IPS-15b (cell line): Measurements from ENCODE around the gene STX16.

ENCODE experiments used
- H3K27me3 ChIP-seq: one replicate; pipeline ENCODE4 v1.6.1; 2013; ENCODE audit warnings: low read length; ENCODE audit not compliant: control insufficient read depth, insufficient read depth
- H3K36me3 ChIP-seq: one replicate; pipeline ENCODE4 v1.6.1; 2013; ENCODE audit warnings: low read length; ENCODE audit not compliant: control insufficient read depth, insufficient read depth
- H3K4me1 ChIP-seq: one replicate; pipeline ENCODE4 v1.6.1; 2013; ENCODE audit warnings: mild to moderate bottlenecking, low read length; ENCODE audit not compliant: control insufficient read depth, insufficient read depth
- H3K4me3 ChIP-seq: one replicate; pipeline ENCODE4 v1.5.1; 2013; ENCODE audit warnings: low read depth, low read length
- H3K9ac ChIP-seq: one replicate; pipeline ENCODE4 v1.6.1; 2013; ENCODE audit warnings: low read depth, mild to moderate bottlenecking, low read length
- H3K9me3 ChIP-seq: one replicate; pipeline ENCODE4 v1.6.1; 2013; ENCODE audit warnings: mild to moderate bottlenecking, low read length; ENCODE audit not compliant: control insufficient read depth, insufficient read depth

STX16 gene

DNA sequence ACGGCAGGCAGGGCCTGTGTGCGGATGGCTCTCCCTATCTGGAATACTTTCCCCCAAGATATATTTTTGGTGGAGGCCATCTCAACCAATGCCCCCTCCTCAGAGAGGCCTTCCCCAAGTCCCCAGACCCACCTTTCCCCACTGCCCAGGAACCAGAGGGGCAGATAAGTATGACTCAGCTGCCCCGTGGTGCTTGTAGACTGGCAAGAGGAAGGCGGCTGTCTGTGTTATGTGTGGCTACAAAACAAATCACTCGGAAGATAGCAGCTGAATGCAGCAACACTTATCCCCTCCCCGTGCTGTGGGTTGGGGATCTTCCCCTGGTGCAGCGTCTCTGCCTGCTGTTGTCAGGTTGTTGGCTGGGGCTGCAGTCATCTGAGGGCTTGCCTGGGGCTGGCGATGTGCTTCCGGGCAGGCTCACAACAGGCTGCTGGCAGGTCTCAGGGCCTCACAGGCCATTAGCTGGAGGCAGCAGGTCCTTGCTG, 48.6 kb downstream of the STX16 start:
- H3K9ac ChIP-seq: no peak overlapping the region
- peaks cover 67% of the 10 kb centered on the region for H3K36me3 ChIP-seq
- H3K27me3 ChIP-seq: no peaks in the 10 kb centered on the region
- no peaks in the 10 kb centered on the region for H3K9me3 ChIP-seq
- H3K4me3 ChIP-seq: no peak overlapping the region
- no peaks in the 10 kb centered on the region for H3K4me1 ChIP-seq

DNA sequence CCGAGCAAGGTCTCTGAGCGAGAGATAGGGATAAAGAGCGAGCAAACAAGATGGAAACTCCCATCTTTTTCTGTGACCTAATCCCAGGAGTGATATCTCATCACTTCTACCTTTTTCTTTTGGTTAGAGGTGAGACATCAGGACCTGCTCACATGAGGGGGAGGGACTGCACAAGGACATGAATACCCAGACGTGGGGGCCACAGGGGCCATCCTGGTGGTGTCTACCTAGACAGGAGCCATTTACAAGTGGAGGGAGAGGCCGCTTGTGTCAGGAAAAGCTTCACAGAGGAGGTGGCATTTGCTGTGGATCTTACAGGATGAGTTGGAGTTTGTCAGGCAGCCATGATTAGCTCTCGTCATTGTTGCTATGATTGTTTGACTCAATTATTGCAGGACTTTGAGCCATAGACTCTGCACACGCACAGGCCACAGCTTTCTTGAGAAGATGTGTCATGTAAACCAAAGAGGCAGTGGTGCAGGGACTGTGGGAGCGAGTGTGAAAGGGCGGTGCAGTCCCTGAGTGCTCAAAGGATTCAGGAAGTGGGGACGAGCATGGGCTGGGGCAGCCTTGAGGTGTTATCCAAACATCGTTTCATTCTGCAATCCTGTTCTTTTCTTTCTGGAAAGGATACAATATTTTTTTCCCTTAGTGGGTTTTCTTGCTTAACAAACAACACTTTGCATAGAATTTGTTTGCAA, 49.2 kb downstream of the STX16 start:
- no peaks in the 10 kb centered on the region for H3K4me1 ChIP-seq
- H3K4me3 ChIP-seq: no peak overlapping the region
- no peaks in the 10 kb centered on the region for H3K27me3 ChIP-seq
- H3K9ac ChIP-seq: no peak overlapping the region
- H3K36me3 ChIP-seq: peaks cover 63% of the 10 kb centered on the region
- no peaks in the 10 kb centered on the region for H3K9me3 ChIP-seq

DNA sequence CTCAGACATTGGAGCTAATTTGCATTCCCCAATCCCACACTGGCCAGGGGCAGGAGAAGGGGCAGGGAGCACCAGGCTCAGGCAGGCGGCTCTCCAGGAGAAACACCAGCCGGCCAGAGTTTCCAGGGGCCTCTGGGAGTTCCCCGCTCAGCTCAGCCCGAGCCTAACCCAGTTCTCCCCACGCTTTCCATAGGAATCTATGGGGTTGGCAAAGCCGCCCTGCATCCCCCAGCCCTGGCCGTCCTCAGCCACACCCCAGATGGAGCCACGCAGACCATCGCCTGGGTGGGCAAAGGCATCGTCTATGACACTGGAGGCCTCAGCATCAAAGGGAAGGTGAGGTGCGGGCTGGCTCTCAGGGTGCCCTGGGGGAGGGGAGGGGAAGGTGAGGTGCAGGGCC, 49.7 kb downstream of the STX16 start:
- no peak overlapping the region for H3K9ac ChIP-seq

DNA sequence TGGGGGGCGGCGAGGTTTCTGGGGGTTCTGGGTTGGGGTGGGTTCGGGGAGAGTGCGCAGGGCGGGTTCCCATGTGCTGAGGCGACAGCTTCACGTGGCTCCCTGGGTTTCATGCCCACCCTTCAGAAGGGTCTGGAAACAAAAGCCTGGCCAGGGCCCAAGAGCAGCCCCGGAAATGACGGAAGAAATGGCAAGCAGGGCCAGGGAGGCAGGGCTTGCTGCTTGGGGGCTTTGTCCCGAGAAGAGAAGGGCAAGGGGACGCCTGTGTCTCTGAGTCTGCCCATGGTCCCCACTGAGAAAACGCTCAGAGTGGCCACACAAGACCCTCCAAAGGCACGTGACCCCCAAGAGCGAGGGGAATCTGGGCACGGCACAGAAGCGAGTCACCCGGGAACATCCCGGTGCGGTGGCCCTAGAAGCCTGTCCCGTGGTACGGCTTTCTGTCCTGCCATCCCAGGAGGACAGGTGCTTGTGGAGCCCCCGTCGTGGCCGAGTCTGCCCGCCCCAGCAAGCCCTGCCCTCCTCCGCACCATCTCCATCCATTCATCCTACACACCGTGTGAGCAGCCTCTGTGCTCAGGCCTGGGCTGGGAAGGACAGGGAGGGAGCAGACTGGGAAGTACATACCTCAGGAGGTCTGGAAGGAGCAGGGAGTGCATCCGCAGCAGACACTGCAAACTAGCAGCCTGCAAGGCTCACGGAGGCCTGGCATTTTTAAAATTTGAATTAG, 50.5 kb downstream of the STX16 start:
- Histone ChIP-seq H3K36me3 (peaks cover 61% of the 10 kb centered on the region), H3K27me3 (no peaks in the 10 kb centered on the region)

More for the DNA sequence above, 49.7 kb downstream of the STX16 start:
- Histone ChIP-seq H3K9me3 (no peaks in the 10 kb centered on the region), H3K27me3 (no peaks in the 10 kb centered on the region), H3K4me1 (no peaks in the 10 kb centered on the region), H3K4me3 (no peak overlapping the region), H3K36me3 (peaks cover 63% of the 10 kb centered on the region)

DNA sequence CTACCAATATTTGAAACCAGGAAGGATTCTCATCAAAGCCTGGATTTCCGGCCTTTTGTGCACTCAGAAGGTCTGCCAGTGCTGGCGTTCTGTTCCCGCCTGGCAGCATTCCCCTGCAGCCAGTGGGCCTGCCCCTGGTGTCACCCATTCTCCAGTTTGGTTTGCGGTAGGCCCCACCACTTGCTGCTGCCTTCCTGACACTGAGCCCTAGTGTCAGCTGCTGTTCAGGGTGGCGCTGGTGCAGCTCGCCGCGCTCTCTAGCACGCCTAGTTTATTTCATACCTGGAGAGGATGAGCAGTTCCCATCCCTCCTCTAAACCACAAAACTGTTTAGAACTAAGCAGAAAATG, 51.1 kb downstream of the STX16 start:
- Histone ChIP-seq H3K27me3 (no peaks in the 10 kb centered on the region), H3K4me3 (no peak overlapping the region), H3K4me1 (no peaks in the 10 kb centered on the region), H3K9me3 (no peaks in the 10 kb centered on the region), H3K36me3 (peaks cover 56% of the 10 kb centered on the region), H3K9ac (no peak overlapping the region)

More for the DNA sequence above, 50.5 kb downstream of the STX16 start:
- Histone ChIP-seq H3K9me3 (no peaks in the 10 kb centered on the region), H3K4me1 (no peaks in the 10 kb centered on the region), H3K4me3 (no peak overlapping the region), H3K9ac (no peak overlapping the region)

DNA sequence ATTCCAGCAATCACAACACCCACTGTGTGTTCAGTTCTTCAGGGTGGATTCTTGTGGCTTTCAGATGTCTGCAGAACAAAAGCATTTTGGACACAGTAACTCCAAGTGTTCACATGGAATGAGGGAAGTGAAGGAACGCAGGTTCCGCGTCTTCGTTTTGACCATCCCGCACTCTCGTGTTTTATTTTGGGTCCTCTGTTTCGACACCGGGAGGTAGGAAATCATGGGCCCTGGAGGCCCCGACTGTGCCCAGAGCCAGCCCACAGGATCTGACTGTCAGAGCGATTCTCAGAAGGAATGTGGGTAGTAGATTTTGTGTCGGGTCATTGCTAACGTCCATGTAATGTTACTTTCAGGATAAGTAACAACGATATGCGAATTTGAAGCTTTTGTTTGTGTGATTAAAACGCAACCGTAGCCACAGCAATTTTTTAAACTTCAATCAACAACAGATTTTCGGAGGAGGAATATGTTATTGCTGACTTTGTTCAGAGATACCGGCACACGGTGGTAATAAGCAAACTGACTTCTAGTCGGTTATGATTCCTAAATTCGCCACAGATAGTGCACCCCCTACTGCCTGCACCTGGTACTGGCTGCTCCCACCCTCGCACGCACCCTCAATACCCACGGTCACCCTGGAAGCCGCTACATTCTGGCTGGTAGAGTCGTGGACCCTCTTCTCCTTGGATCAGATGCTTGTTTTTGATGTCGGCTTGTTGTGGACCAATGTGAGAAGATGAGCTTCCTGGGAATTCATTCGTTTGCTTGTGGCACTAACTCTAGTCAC, 52.0 kb downstream of the STX16 start:
- no peaks in the 10 kb centered on the region for H3K9me3 ChIP-seq
- peaks cover 49% of the 10 kb centered on the region for H3K36me3 ChIP-seq
- no peaks in the 10 kb centered on the region for H3K4me1 ChIP-seq
- H3K4me3 ChIP-seq: no peak overlapping the region
- H3K27me3 ChIP-seq: no peaks in the 10 kb centered on the region
- H3K9ac ChIP-seq: no peak overlapping the region

DNA sequence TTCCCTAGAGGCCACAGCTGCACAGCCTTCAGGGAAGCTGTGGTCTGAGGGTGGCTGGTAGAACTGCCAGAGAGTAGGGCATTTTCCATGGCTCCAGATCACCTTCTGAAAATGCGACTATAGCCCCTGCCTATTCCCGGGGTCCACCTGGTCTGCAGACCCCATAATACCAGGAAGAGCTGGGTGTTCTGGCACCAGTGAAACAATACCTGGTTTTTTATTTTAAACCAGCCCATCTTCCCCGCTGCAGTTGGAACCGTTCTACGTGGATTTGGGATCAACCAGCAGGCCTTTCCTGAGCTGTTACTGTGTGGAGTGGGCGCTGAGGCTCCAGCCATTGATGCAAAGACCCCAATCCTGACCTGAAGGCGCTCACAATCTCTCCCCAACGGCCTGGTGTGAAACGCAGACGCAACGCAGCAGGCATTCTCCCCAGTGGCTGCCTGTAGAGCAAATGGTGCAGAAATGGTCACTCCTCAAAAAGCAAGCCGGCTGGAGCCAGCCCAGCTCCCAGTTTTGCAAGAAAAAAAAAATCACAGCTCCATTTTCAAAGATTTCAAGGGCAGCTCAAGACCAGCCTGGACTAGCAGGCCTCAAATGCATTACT, 52.8 kb downstream of the STX16 start:
- H3K36me3 ChIP-seq: peaks cover 45% of the 10 kb centered on the region

DNA sequence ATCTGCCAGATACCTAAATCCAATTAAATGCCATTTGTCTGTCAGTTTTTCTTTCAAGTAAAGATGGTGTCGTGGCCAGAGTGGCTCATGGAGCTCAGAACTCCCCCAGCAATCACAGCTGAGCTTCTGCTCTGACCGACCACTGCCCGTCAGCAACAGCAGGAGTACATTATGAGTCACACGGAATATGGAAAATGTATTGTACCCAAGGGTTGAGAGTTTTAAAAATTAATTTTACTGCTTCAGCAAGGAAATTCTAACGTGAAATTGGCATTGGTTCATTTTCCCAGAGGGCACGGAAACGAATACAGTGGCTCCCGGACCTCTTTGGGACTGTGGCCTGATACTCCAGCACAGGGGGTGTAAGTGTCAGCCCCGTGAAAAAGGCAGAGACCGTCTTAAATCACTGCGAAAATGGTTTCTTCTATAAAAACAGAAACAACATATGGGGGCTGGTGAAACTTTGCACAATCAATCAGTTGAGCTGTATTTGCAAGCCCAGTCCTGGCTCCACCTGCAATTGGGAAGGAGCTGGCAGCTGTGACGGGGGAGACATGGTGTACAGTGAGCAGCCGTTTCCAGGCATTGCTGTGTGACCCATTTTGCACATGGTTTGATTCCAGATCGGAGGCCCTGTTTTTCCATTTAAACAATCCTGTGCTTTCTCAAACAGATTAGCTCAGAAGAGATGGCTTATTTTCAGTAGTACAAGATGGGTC, 54.3 kb downstream of the STX16 start:
- no peaks in the 10 kb centered on the region for H3K4me1 ChIP-seq
- H3K9ac ChIP-seq: no peak overlapping the region
- no peaks in the 10 kb centered on the region for H3K27me3 ChIP-seq
- no peak overlapping the region for H3K4me3 ChIP-seq
- H3K36me3 ChIP-seq: peaks cover 35% of the 10 kb centered on the region
- no peaks in the 10 kb centered on the region for H3K9me3 ChIP-seq

More for the DNA sequence above, 52.8 kb downstream of the STX16 start:
- Histone ChIP-seq H3K27me3 (no peaks in the 10 kb centered on the region), H3K9me3 (no peaks in the 10 kb centered on the region), H3K9ac (no peak overlapping the region), H3K4me3 (no peak overlapping the region), H3K4me1 (no peaks in the 10 kb centered on the region)

DNA sequence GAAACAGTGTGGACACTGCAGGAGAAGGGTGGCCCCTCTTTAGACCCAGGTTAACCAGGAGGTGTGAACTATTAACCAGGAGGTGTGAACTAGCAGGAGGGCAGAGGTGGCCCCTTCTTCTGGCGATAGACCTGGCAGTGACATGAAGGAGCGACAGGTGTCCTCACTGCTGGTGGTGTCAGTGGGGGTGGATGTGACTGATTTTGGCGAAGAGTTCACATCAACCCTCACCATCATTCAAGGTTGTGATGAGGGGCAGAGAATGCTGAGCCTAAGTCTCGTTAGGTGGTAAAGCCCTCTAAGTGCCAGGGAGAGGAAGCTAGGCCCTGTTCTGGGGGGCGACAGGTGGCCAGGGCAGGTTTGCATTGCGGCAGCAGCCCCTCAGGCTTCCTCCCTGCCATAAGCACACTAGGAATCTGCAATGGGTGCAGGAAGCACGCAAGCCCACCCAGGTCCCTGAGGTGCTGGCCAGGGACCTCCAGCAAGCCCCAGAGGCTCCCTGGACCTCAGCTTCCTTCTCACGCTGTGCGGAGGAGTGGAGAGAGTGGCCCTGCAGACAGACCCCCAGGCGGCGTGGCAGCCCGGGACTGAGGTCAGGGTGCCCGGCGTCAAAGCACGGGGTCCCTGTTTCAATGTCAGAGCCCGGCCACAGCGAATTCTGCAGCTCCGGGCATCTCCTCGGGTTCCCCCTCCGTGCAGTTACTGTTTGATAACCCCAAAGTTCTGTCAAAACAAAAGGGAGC, 55.2 kb downstream of the STX16 start:
- no peak overlapping the region for H3K4me3 ChIP-seq
- no peaks in the 10 kb centered on the region for H3K4me1 ChIP-seq
- no peaks in the 10 kb centered on the region for H3K27me3 ChIP-seq
- H3K9me3 ChIP-seq: no peaks in the 10 kb centered on the region
- H3K36me3 ChIP-seq: peaks cover 32% of the 10 kb centered on the region
- H3K9ac ChIP-seq: no peak overlapping the region

DNA sequence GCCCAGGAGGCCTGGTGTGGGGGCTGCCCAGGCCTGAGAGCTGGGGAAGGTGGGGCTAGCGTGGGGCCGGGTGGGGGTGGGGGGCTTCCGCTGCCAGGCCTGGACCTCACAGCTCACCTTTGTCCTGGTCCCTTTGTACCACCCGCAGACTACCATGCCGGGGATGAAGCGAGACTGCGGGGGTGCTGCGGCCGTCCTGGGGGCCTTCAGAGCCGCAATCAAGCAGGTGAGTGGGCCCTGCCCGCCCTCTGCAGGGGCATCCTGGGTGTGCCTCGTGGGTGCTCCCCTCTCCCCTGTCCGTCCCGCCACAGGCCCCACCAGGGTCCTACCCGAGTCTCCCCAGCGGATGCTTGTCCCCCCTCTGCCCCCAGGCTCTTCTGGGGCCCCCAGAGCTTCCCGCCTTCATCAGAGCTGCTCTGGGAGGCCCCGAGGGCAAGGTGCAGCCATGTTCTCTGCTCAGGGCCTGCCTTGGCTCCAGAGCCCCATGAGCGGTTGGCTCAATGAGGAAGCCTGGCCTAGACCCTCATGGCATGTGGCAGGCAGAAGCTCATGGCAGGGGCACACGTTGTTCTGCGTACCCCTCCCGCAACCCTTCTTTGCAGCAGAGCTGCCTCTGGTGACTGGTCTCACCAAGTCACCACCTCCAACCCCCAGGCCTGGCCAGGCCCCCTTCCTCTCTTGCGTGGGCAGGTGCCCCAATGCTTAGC, 56.0 kb downstream of the STX16 start:
- no peaks in the 10 kb centered on the region for H3K4me1 ChIP-seq

More for the DNA sequence above, 56.0 kb downstream of the STX16 start:
- Histone ChIP-seq H3K9me3 (no peaks in the 10 kb centered on the region), H3K27me3 (no peaks in the 10 kb centered on the region), H3K36me3 (peaks cover 26% of the 10 kb centered on the region), H3K4me3 (no peak overlapping the region), H3K9ac (no peak overlapping the region)
